Fibroblast of the conjunctiva (primary cell): ENCODE data around the gene GADD45A.
"Not testable (repeated sequence)": the region's sequence is repeated elsewhere in the genome, so short reads cannot be mapped to it uniquely, and the experiment has no call there.

ENCODE experiments used
- DNase-seq: peaks from one replicate; pipeline ENCODE4 v3.0.0-alpha.2; 2010; ENCODE audit warnings: low read depth

GADD45A gene, protein sequence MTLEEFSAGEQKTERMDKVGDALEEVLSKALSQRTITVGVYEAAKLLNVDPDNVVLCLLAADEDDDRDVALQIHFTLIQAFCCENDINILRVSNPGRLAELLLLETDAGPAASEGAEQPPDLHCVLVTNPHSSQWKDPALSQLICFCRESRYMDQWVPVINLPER

DNA sequence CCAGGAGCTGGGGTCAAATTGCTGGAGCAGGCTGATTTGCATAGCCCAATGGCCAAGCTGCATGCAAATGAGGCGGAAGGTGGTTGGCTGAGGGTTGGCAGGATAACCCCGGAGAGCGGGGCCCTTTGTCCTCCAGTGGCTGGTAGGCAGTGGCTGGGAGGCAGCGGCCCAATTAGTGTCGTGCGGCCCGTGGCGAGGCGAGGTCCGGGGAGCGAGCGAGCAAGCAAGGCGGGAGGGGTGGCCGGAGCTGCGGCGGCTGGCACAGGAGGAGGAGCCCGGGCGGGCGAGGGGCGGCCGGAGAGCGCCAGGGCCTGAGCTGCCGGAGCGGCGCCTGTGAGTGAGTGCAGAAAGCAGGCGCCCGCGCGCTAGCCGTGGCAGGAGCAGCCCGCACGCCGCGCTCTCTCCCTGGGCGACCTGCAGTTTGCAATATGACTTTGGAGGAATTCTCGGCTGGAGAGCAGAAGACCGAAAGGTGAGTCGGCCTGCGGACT is at the start of gene GADD45A:
TSS of gene GADD45A (plus strand) at position 135 of the 491 bp plus-strand sequence. CDS start at position 429, 294 bp downstream.
- peak; percentile 99 for DNase-seq

DNA sequence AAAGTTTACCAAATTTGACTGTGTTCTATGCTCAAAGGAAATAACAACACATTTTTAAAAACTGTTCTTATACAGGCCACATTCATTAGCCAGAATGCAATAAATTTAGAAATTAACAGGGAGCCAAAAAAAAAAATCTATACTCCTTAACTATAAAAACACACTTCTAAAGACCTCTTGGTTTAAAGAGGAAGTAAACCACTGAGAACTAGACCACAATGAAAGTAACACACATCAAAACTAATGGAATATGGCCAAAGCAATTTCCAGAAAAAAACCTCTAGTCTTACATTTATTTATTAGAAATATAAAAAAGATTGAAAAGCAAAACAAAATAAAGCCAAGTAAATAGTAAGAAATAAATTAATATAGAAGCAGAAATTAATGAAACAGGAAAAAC is 48.9 kb upstream of the GADD45A start:
- DNase-seq, result no peak

DNA sequence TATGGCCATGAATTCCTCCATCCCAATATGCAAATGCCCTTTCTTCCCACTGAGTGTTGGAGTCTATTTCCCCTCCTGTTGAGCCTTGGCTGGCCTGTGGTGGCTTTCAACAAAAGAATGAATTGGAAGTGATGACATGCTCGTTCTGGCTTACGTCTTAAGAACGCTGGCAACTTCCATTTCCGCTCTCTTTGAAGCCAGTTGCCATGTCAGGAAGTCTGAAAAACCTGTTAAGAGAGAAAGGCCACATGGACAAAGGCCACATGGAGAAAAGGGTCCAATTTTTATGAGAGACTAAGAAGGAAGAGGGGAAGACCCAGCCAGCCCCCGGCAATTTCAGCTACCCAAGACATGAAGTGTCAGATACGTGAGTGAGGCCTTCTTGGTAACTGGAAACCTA is 45.6 kb upstream of the GADD45A start:
- DNase-seq, result no peak

DNA sequence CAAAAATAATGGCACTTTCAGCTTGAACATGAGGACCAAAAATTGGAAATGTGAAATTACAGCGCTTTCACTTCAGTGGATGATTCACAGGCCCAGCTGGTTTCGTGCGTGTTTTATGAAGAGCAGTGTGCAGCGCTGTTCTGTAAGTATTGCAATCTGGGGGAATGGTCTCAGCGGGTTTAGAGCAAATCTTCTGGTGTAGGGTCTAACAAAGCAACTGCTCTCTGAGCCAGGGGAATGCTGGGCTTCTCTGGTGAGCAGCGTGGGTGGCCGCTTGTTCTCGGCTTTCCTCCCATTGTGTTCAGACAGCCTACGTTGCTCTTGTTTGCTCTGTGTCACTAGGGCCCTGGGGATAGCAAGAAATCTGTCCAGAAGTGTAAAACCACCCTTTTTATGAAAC is 42.4 kb upstream of the GADD45A start:
- DNase-seq, result no peak

DNA sequence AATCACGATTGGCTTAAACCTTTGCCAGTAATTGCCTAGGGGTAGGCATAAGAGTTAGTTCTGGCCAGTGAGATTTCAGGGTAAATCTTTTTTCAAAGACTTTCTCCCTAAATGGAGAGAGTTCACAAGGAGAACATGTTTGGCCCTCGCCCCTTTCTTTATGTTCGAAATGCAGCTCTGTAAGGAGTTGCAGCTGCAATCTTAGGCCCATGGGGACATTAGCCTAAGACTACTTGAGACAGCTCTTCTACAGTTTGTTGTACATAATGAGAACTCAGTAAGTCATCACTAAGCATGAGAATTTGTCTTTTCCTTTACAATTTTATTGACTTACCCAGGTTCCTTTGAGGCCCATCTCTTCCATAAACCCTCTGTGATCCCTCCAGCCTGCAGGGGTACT is 40.4 kb upstream of the GADD45A start:
- DNase-seq, result no peak

DNA sequence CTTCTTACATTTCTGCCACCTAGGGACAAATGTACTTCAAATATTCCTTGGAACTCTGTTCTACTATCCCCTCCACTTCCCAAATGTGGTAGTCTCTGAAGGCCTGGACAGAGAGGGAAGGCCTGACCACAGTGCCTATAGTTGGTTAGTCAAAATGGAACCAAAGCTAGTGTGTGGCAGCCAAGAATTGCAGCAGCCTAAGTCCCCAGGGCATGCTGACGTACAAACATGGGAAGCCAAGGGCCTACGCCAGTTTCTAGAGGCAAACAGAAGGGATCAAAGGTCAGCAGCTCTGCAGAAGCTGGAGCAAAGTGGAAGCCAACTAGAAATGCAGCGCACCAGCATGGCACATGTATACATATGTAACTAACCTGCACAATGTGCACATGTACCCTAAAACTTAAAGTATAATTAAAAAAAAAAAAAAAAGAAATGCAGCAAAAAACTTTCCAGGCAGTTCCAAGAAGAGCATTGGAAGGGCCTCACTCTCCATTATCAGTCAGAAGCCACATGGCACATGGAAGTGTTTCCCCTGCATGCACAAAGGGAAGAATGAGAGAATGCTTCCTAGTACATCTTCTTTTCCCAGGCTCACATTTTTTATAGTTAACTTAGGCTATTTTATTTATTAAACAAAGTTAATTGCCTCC is 39.4 kb upstream of the GADD45A start:
- peak; percentile 76 for DNase-seq

DNA sequence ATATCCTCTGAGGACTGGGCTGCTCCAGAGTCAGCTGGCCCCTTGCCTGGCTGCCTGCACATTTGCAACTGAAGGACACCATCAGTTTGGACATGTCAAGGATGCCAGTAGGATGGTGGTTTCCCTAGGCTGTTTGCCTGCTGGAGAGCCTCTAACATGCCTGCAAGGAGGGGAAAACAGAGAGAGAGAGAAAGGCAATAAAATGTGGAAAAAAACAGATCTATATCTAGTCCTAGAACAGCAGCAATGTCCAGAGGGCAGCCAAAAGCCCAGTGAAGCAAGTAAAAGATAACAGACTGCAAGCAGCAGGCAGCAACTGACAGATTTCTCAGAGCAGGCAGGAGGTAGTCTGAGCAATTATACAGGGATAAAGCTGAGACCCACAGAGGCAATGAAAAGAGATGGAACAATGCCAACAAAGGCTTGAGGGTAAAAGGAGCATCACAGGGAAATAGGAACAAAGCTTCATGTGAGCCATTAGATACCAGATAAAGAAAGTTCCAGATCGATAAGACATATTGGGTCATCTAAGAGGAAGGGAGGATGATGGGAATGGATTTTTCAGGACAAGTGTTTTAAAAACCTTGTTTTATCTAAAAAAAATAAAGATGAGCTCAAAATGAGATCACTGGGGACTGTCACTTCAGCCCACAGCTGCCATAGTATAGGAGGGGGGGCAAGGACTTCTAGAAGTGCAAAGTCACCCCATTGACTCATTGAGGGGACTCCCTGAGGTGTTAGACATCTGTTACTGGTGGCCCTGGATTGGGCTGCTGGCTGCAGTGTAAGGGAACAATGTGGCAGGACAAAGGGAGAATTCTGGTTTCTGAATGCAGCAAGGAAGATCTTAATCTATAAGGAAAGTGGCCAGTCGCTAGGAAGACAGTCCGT is 38.6 kb upstream of the GADD45A start:
- DNase-seq, result peak; percentile 34

DNA sequence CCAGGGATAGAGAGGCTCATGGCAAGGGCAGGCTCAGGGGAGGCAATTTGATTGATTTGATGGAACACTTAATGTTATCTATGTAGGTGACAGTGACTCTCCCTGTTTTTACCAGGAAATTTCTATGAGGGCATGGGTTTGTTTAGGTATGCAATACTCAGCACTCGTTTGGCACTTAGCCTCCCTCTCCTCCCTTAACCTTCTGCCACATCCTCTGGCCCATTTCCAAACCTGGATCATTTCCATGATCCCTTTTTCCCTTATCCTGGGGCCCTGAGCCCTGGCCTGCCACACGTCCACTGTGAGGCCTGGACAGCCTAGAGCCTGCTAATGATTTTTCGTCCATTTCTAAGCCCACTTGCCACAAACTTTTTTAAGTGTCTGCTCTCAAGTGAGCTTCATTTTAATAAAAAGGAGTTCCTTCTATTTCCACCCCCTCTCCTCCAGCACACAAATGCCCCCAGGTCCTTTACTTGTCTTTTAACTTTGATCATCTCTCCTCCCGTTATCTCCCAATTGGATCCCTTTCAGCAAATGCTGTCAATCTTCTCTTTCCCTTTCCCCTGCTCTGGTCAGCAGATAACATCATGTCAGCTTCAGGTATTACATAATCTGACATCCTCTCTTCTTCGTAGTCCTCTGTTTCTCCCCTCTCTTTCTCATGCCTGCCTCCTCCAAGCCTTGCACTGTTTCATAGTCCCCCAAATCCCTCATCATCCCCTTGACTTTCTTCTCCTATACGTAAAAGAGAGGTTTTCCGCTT is 37.8 kb upstream of the GADD45A start:
- peak; percentile 23 for DNase-seq

DNA sequence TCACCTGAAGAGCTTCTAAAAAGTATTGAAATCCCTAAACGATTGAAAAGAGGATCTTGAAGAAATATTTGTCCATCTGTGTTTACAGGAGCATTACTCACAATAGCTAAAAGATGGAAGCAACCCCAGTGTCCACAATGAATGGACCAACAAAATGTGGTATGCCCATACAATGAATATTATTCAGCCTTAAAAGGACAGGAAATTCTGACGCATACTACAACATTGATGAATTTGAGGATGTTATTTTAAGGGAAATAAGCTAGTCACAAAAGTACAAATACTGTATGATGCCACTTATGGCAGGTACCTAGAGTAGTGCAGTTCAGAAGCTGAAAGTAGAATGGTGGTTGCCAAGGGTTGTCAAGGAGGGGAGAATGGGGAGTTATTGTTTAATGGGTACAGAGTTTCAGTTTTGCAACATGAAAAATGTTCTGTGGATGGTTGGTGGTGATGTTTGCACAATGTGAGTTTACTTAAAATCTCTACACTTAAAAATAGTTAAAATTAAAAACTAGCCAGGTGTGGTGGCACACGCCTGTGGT is 37.1 kb upstream of the GADD45A start:
- DNase-seq, result no peak

DNA sequence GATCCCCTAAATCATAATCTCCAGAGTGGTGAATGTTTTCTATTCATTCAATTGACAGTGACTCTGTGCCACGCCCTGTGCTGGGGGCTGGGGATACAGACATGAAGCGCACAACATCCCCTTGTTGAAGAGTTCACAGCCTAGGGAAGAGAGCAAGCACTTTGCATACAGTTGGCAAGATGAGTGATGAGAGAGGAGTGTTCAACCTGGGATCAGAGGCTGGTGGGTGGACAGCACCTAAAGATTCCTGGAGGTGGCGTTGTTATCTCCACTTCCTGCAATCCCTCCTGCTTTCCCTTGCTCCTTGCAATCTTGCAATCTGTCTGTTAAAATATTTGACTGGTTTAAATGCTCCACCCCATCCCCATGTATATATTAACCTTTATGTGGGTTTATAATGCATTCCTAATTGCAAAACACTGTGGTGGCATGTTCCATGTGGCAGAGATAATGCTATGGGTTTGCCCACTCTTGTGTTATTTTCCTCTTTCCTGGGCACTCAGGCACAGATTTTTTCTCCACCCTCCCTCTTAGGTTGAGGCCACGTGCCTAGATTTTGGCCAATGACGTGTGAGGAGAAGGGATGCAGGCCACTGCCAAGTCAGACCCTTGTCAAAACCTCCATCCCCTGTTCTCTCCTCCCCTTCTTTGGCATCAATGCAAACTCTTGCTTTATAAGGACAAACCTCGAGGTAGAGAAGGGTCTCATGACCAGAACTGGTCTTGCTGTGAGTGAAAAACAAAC is 36.2 kb upstream of the GADD45A start:
- DNase-seq, result no peak

DNA sequence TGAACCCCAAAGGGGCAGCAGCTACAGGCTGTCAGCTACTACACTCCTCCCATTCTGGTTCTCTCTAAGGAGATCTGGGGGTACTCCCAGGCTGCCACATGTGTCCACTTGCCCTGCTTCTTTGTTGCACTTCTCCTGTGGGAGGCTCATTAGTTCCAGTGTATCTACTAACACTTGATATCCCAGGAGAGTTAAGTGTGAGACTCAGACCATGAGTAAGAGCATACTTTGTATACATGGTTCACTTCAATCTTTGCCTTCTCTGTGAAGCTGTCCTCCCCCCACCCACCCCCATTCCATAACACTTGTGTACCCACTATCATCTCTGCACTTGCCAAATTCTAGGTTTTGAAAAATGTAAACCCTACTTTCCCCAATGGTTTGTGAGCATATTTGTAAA is 34.9 kb upstream of the GADD45A start:
- DNase-seq, result no peak

DNA sequence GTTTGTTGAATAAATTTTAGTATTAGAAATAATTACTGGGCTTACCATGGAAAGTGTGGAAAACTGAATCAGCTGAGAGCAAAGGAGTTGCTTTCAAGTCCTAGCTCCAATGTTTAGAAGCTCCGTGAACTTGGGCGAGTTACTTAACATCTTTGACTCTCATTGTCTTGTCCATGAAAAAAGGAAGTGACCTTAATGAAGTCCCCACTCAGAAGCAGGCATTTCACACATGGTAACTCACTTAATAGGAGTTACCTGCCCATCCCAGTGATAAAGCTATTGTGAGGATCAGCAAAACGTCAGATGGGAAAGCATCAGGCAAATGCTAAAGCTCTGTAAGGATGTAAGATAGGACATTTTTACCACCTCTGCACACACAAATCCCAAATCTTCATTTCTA is 34.0 kb upstream of the GADD45A start:
- DNase-seq, result no peak

DNA sequence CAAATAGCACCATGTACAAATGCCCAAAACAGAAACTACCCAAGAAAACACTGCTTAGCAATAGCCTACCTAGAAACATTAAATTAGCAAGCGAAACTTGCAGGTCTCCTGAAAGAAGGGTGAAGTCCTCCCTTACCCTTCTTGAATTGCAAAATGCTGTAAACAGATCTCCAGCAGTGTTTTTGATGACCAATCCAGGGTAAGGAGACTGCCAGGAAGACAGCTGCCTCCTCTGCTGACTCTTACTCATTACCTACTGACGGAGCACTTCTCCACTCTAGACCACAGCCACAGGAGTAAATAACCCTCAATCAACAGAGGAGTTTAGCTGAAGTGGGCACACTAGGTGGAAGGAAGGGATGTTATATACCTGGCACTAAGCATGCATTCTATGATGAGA is 32.2 kb upstream of the GADD45A start:
- peak; percentile 51 for DNase-seq

DNA sequence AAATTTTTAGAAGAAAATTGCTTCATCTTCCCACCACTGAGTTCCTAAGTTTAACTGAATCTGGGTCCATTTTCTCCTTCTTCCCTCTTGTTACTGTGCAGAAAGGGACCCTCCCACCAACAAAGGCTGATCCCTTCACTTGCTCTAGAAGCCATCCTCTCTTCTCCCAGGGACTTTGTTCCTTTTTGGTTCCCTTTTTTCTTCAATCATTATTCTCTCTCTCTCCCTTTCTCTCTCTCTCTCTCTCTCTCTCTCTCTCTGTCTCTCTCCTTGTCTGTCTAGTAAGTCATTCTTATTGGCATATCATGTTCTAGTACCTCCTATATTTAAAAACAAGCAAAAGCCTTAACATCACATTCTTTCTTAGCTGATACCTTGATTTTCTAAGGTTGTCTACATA is 31.7 kb upstream of the GADD45A start:
- DNase-seq, result no peak

DNA sequence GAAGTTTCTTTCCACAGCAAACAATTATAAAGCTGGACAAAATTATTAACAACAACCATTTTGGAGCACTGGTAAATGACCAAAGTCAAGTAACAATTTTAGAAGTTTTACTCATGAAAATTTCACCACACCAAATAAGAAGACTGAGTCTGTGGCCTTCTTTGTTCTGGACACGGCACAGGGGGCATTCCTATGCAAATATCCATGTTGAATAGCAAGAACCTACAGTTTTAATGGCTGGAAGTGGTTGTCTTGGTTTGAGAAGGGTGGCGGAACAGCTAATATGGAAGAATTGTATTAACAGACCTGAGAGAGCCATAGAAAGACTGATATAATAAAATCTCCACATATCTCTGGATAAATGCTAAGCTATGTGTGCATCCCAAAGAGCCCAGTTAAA is 29.4 kb upstream of the GADD45A start:
- no peak for DNase-seq

DNA sequence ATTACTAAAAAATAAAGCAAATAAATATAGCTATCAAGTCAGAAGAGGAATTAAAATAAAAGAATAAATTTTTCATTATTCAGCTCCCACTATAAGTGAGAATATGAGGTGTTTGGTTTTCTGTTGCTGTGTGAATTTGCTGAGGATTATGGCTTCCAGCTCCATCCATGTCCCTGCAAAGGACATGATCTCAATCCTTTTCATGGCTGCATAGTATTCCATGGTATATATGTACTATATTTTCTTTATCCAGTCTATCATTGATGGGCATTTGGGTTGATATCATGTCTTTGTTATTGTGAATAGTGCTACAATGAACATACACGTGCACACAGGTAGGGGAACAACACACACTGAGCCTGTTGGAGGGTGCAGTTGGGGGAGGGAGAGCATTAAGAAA is 27.8 kb upstream of the GADD45A start:
- not testable (repeated sequence) for DNase-seq

DNA sequence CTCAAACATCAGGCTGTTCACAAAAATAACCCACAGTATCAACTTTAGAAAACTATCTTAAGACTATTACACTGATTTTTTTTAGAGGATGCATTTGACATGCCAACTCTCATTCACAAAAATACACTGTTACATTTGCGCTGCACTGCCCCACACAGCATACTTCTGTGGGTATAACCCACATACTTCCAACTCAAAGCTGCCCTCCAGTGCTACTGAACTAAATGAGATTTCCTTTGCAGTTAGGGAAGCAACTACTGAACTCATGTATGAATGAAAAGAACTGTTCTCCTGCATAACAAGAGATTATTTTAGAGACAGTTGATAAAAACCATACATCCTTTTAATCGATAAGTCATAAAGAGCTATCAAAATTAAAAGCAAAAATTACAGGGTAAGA is 25.8 kb upstream of the GADD45A start:
- no peak for DNase-seq

DNA sequence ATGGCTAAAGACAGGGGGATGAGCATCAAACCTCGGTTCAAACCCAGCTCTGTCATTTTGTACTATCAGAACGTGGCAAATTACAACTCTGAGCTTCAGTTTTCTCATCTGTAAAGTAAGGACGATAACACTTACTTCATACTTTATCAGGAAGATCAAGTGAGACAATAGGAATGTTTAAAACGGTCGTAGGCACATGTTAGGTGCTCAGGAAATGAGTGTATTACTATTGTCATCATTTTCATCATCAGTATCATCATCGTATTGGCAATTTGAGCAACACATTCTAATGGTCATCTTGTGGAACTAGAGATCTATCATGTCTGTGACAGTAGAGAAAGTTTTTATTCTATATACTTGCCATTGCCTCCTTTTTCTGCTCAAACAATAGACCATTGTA is 22.1 kb upstream of the GADD45A start:
- no peak for DNase-seq

DNA sequence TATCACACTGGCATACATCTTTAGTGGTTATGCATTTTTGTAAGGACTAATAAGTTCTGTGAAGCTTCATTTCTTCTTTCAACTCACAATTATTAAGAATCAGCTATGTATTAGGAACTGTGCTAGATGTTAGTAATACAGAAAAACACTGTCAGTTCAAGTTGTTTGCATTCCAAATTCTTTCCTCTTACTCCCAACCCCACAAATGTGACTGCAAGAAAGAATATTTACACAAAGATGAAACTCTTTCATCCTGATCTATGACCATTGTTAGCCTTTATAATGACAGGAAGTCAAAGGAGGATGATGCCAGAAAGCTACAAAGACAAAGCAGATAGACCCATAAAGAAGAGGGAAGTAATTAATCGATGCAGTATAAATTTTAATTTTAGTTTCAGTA is 21.0 kb upstream of the GADD45A start:
- DNase-seq, result no peak

DNA sequence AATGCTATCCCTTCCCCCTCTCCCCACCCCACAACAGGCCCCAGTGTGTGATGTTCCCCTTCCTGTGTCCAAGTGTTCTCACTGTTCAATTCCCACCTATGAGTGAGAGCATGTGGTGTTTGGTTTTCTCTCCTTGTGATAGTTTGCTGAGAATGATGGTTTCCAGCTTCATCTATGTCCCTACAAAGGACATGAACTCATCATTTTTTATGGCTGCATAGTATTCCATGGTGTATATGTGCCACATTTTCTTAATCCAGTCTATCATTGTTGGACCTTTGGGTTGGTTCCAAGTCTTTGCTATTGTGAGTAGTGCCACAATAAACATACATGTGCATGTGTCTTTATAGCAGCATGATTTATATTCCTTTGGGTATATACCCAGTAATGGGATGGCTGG is 19.7 kb upstream of the GADD45A start:
- not testable (repeated sequence) for DNase-seq

DNA sequence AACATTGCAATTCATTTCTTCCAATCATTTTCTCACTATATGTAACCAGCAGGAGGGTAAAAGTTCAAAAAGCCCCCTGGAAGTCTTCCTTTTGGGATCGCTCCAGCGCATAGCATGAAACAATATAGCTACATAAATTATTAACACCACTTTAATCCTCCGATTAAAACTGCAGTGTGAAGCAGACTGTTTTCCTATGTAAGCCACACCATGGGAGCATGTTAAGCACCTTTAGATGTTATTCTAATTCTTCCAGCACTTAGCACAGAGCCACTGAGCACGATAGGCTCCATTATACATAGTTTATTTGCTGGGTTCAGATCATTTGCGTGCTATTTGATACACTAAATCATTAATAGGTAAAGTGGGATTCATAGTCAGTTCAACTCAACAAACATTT is 18.4 kb upstream of the GADD45A start:
- DNase-seq, result no peak
